Measurements from ENCODE around the gene NGDN.

Gene NGDN

DNA sequence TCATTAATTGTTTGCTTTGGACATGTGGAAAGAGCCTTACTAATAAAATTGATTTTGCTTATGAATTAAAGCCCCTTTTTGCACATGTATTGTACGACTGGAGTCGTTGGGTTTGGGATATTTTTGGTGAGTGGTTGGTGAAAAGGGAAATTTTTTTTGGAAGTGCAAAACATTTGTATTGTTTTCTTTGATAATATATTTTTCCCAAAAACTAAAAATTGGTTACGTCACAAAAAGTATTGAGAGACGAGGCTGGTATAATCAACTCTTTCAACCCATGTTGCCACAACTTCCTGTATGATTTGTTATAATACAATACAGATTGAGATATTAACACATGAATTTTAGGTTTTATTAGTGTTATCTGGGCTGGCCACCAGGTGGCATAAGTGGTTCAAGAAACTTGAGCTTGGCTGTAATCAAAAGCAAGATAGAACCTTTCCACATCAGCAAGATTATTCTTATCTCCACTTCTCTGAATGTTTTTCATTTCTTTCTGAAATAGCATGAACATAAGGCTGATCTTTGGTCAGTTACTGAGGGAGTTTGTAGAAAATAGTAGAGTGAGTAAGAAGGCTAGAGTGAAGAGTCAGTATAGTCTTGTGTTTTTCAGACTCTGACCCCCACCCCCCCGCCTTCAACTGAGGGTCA lies 8.7 kb downstream of the NGDN start:
- DNase-seq: peak; percentile 63

DNA sequence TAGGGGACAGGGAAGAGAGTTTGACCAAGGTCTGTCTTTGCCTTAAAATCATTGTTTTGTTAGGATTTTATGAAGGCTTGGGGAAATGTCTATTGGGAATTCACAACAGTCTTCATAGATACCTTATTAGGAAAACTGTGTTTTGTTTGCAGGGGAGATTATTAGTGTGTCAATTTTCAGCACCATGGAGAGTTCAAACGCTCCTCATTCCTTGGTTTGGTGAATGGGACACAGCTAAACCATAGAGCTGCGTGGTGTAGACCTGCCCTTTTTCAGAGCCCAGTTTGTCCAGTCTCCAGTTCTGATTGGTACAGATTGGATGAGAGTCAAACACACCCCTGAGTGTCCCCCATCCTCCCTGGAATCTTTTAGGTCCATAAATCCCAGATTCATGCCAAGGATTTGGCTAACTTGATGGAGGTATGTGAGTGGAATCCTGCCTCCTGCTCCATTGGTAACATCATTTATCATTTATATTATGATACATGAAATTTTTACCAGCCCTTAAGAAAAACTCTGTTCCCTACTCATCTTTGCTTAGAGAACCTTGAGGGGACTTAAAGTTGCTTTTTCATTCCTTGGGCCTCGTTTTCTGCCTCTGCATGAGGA lies 12.0 kb downstream of the NGDN start:
- peak; percentile 5 for DNase-seq

DNA sequence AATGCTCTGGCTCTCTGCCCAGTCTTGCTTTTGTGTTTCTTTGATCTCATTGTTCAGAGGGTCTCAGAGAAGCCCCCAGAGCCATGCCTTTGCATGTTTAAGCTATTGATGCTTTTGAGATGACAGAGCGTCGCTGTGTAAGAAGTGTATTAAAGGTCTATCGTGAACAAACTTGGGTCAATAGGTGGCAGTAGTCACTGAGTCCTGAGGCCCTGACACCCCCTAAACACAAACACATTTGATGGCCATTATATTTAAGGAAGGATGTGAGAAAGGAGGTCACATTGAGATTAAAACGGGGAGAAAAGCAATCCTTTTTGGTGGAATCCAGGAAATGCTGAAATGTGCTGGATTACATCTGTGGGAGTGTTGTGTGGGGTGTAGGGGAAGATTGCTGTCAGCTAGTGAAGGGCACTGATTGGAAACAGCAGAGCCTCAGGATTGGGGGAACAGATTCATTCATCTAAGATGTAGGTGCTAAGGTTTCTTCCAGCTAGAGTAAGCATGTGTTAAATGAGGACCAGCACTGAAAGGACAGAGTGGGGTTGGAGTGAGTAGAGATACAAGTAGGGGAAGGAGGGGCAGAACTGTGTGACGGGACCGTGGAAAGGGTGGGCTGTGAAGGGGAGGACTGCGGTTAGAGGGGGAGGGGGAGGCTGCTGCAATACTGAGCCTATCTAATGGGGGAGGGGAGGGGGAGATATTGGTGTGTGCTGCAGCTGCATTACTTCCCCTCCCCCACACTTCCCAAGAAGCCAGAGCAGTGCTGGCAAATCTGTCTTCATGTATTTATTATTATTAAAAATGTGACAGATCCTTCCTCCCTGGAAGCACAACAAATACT lies 12.7 kb downstream of the NGDN start:
- no peak for DNase-seq

DNA sequence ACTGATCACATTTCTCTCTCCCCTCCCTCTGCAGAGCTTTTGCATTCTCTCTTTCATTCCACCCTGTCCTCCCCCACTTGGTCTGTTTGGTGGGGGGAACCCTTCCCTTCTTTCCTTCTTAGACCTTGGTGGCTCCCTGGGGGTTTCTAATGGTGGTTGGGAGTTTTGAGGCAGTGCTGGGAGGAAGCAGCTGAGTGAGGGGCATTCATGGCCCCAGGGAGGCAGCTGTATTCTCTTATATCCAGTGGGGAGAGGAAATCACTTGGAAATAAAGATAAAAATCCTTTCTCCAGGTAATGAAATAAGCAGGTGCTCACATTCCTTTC lies 13.3 kb downstream of the NGDN start:
- no peak for DNase-seq

DNA sequence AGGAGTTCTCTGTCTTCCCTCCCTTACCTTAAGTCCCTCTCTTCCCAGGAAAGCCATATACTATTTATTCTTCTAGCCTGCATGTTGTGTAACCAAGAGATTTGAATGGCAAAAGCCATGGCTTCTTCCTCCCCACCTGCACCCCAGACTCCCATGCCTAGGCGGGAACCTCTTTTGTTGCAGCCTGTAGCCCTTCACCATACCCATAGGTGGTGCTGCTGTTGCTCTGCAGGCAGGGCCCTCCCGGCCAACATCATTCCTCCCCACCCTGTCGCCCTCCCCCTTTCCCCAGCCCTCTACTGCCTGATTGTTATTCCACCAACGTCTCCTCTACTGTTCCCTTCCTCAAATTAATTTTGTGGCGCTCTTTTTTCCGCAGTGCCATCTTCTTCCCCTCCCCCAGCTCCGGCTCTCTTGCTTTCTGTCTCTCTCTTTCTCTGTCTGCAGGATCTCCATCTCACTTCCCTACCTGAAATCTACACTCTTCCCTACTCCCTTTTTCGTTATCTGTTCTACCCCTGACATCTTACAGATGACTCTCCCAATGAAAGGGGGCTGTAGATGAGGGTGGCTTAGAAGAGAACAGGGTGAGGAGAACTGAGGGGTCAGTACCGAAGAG lies 13.8 kb downstream of the NGDN start:
- peak; percentile 9 for DNase-seq

DNA sequence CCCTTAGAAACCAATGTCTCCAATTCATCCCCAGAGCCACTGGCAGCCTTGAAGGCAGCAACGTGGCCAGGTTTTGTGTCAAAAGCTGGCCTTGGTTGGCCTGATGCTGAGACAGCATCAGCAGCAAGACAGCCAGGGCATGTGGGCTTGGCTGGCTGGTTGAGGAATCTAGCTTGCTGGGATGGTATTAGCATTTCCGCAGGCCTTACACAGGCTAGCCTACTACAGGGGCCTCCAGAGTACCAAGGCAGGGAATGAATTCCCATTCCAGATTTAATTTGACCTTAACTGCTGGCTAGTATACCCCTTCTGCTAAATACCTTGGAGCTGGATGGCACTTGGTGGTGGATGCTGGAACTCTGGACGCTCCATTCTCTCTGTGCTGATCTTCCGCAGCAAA lies 15.8 kb downstream of the NGDN start:
- no peak for DNase-seq

DNA sequence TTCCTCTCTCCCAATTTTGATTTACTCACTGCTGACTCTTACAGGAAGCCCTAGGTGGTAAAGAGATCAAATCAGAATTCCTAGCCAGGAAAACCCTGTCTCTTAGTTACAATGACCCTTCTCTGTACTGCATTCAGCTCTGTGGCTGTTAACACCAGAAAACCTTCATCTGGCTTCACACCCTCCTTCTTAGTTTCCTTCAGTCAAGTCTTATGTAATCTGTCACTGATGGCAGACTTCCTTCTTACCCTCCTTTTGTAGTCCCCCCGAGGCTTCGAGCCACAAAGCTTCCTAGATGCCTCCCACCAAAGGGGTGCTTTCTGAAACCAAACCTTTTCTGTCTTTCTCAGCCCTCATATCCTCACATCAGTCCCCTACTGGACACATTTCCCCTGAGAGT lies 16.5 kb downstream of the NGDN start:
- DNase-seq: no peak

DNA sequence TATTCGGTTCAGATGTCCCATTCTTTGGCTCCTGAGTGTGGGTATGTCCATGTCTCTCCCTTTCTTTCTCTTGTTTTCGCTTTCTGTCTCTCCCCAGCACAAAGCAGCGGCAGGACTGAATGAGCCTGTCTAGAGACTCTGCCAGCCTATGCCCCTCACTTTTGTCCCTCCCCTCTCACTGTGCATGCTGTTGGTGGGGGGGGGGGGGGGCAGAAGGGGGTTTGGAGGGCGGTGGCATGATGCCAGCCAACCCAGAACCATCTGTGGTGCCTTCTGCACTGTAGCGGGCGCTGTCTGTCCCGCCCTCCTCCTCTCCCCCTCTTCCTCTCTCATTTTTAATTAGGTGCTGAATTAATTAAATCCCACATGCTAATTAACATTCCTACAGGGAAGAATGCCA lies 17.7 kb downstream of the NGDN start:
- DNase-seq: no peak

DNA sequence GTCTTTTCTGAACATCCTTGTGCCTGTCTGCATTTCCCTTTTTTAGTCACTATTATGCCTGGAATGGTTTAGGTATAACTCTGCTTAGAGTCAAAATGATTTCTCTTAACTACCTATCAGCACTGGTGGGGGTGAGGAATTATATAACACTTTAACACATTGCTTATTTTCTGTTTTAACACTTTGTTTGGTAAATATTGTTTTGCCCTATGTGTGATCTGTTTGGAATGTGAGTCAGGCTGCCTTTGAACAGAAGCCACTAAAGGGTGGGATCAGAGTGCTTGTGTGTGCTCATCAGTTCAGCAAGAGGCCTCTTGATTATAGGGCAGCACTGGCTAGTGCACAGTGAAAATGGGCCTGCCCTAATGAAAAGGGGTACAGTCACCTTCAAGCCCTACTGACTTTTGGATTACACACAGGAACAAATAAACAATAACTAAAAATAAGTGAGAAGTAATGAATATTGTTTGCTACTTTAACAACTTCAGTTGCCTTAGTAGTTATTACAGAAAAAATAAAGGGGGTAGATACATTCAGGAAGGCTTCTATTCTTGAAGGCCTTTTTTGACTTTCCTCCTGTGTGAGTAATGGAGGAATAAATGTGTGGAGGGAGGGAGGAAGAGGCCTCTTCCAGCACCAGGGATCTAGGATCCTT lies 23.2 kb downstream of the NGDN start:
- peak; percentile 11 for DNase-seq

DNA sequence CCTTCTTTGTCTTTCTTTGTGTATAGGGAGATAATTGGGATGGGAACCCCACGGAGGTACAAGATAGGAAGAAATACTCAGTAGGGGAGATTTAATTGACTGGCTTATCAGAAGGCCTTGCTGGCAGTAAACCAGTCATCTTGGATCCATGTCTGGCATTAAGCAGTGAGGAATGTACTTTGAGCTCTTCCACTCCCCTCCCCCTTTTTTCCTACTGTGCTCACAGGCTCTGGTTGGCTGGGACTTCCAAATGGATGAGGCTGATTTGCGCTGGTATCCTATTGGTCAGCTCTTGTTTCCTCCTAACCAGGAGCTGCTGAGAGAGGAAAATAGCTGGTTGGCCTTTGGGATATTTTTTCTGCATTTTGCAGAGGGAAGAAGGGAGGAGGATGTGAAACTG lies 24.7 kb downstream of the NGDN start:
- DNase-seq: peak; percentile 14

DNA sequence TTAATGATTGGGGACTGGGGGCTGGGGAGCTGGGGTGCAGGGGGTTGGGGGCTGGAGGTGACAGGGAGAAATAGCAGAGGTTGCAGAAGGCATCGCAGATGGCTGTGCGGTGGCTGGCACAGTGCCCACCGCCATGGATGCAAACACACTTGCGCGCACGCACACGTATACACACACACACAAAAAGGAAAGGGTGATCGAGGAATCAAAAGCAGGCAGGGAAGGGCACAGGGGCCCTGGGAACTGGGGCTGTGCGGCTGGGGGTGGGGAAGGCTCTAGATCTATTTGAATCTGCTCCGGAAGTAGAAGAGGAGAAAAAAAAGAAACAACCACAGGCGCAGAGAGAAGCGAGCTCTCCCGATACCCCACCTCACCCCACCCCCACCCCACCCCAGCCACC lies 42.7 kb downstream of the NGDN start:
- DNase-seq: no peak

DNA sequence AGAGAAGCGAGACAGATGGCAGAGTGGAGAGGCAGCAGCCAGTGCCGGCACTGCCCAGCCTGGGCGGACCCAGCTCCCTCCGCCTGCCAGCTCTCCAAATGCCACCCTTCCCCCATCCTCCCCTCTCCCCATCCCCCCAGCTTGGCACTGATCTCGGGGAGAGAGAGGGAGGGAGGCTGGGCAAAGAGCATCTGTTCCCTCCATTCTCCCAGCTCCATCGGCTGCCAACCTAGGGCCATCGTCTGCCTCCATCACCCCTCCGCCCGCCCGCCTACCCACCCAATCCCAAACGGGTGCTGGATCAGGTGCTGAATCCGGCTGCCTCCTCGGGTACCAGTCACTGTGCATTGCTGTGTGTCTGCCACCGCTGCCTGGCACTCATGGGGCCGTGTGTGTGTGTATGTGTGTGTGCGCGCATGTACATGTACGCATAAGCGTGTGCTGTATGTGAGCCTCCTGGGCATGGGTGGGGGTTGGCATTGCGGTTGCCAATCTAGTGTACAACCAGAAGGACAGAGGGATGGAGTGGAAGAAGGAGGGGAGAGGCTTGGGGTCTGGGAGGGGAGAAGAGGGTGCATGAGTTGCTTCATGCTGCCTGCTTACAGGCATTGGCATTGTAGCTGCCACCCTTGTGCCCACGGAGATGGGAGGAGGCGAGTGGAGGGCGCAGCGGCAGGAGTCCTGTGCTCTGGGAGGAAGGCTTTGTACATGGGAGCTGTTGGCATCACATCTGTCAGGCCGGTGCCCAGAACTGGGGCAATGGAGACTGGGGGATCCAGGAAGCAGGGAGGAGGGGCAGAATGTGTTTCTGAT lies 43.7 kb downstream of the NGDN start:
- DNase-seq: no peak

DNA sequence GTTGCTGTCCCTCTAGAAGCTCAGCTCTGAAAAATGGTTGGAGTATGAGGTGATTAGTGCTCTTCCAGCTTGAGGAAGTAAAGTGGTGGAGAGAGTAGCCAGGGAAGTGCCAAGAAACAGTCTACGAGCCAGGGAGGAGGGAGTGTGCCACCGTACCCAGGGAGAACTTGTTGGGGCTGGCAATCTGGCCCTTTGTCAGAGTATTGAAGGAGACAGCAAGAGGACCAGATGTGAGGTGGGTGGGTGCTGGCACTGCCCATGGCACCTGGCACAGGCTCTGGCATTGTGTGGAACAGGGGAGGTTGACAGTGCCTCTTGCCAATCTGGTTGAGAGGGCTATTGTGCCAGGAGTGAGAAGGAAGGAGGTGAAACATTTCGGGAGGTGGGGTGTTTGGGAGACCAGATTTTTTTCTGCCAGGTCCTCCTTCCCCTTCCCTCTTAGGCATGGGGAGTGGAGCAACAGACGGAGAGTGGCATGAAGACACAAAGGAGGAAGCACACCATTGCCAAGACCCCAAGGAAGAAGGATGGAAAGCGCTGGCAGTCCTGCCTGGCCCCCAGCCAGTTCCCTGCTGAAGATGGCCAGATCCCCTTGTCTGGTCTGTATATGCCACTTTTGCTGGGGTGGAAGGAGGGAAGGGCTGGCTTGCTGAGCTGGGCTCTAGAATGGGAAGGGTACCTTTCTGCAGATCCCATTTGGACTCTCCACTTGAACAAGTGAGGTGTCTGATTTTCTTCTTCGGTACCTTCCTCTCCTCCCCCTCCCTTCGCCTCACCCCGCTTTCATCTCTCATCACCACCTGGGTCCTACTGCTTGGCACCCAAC lies 44.5 kb downstream of the NGDN start:
- DNase-seq: no peak

DNA sequence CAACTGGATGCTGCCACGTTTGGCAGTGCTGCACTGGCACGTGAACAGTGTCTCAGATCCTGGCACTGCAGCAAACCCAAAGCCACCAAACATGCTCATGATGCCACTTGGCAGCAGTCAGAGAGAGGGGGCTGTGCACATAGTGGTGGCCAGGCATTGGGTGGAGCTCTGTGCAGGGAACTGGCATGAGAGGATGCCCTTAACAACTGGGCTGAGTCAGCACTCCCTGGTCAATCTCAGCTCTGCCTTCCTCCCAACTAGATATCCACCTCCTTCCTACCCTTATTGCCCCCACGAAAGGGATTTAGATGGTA lies 45.1 kb downstream of the NGDN start:
- no peak for DNase-seq

DNA sequence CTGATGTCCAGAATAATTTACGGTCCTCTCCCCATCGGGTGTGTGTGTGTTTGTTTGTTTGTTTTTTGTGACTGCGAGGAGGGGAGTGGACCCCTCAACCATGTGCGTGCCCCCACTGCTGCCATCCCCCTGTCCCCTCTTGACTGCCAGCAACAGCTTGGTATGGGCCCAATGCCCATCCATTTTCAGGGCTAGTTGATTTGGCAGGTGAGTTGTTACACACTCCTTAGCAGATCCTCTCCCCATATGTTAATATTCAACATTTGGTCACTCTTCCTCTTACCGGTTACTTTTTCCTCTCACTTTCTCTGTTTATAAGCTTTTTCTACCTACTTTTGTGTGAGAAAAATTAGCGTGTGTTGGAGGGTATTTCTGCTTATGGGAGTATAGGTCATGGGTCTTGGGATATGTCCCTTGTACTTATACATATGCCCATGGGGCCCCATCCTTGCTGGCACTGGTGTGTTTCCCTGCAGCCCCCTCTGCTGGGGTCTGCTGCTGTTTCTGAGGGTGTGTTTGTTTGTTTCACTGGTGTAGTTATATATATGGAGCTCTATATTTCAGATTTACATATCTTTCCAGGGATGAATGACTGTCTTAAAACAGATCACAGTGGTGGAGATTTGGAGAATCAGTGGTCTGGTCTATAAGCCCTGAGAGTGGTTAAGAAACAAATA lies 48.3 kb downstream of the NGDN start:
- no peak for DNase-seq

DNA sequence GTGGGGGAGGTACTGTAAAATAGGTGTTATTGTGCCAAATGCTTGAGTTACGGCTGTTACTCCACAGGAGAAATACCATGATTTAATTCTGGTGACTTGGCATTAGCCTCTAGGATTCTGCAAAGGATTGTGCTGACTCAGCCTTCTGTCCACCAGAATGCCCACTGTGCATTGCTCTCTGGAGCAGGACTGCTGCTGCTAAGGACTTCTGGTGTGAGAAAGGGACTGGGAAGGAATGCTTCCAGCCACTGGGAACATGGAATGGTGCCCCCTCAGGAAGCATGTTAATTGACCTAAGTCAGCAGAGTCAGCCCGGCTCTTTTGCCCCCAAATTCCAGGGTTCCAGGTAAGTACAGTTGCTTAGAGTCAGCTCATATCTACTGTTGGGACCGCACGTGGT lies 49.2 kb downstream of the NGDN start:
- DNase-seq: no peak

DNA sequence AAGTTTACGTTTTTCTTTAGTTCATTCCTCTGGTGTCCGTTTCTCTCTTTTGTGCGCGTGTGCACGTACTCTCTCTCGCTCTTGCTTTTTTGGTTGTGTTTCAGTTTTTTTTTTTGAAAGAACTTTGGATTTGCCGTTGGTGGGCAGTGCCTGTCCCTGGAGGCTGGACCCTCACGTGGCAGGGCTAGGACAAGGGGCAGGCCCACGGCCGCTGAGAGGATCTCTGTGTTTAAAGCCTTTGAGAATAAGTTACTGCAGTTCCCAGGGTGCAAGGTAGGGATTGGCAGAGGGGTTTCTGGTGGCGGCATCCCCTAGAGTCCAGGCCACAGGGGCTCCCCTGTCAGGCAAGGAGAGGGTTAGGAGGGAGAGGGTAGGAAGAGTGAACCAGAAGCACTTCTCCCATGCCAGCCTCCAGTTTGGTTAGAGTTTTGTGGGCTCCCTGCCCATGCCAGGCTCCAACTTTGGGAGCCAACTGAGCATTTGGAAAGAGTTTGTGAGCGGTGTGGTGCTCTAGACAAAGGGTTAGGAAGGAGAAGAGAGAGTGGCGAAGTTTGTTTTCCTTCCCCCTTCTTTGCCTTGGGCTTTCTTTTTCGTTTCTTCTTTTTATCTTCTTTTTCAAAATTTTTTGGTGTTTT lies 51.5 kb downstream of the NGDN start:
- no peak for DNase-seq

DNA sequence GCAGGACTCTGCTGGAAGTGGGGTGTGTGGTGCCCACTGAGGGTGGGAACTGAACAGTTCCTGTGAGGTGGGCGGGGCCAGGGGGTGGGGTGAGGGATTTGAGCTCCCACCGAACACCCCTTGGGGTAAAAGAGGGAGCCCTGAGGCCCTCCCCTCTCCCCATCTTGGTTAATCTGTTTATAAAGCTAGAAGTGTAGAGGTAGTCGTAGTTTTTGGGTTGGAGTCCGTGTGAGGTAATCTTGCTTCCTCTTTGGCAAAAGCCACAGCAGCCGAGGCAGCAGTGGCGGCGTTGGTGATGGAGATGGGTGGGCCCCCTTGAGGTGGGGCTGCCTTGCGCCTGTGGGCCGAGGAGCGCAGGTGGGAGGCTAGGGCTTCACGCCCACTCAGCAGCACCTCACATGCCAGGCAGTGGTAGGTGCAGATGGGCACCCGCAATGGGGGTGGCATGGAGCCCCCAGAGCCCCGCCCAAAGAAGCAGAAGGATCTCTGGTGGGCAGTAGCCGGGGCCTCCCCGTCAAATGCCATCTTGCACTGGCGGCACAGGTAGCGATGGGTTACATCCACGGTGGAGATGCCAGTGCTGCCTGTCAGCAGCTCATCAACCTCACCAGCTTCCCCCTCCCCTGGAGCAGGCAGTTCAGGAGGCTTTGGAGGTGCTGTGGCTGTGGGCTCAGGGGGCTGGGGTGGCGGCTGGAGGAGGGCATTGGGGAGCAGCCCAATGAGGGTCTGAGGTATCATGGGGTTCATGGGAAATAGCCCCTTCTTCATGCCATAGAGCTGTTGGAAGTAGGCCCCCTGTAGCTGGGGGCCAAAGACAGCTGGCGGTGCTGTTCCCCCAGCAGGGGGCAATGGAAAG lies 52.5 kb downstream of the NGDN start:
- DNase-seq: no peak

DNA sequence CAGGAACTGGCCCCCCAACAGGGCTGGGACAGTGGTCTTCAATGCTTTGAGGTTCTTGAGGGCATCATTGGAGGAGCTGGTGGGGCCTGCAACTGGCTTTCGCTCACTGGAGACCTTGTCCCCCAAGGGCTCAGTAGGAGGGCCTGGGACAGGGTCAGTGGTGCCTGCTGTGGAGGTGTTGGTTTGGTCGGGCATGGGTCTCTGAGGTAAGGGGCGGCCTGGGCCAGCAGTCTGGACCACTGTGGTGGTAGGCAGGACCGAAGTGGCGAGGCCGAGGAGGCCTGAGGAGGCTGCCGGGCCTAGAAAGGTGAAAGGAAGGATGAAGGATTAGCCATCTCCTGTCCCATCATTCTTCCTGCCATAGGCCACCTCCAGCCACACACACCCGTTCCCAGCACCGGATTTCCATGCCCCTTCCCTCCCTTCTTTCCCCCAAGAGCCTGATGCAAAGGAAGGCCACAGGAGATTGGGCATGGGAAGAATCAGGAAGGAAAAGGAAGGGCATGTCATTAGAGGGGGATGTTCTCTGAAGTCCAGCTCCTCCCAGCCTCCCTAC lies 53.2 kb downstream of the NGDN start:
- no peak for DNase-seq

All from EL (cell line).